ENCODE measurements around the gene MYZAP. TPM values are rescaled to one million over a fixed set of nuclear protein-coding genes. Genes with fewer than 3 reads are reported as not detected.

Gene MYZAP
- total and polyA plus RNA-seq, 9 of the 15 experiments (the other 6 are each of a cell fraction or from before 2014, with no cell fraction given): 0.03 TPM; not detected in 8

DNA sequence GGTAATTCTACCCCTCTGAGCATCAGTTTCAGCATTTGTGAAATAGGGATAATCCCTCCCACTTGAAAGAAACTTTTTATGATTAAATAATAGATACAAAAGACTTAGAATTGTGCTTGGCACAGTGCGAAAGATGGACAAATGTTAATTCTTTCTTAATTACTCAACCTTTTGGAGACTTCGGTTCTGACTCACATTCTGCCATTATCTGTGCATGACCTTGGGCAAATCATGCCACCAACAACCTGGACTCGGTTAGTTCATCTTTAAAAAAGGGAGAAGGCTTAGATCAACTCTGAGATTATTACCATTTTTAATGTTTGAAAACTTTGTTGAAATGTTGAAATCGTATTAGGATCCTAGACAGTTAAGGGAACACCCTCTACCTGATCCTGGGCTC lies 74.2 kb downstream of the MYZAP start:
- FAIRE-seq: no peak
- ATAC-seq: no peak
- H2AFZ ChIP-seq (ENCODE audit: low read depth, low read length): no peak overlapping the region
- H3K27ac ChIP-seq (ENCODE audit: extremely low read depth, low read depth, low read length): no peak overlapping the region
- no peaks in the 10 kb centered on the region for H4K20me1 ChIP-seq (replicated peaks; ENCODE audit: control insufficient read depth, insufficient read depth, low read length)
- TF ChIP-seq ZFP36 (IDR thresholded peaks at IDR 0.05; ENCODE audit: low read depth, low read length, partially characterized antibody) (no peak), EP300 (IDR thresholded peaks at IDR 0.05; ENCODE audit: low read length) (no peak), ETV1 (tag; conservative IDR thresholded peaks at IDR 0.05; ENCODE audit: low read depth) (no peak), ZNF324 (CRISPR knock-in tag; IDR thresholded peaks at IDR 0.05) (no peak), ZKSCAN3 (CRISPR knock-in tag; IDR thresholded peaks at IDR 0.05) (no peak), ZNF124 (CRISPR knock-in tag; IDR thresholded peaks at IDR 0.05) (no peak), NFIC (IDR thresholded peaks at IDR 0.05) (no peak), IFI16 (CRISPR knock-in tag; IDR thresholded peaks at IDR 0.05) (no peak), RB1 (IDR thresholded peaks at IDR 0.05; ENCODE audit: low read depth) (no peak), SRSF1 (IDR thresholded peaks at IDR 0.05; ENCODE audit: low read depth, low read length) (no peak)
- TF ChIP-seq, protein P1, sequence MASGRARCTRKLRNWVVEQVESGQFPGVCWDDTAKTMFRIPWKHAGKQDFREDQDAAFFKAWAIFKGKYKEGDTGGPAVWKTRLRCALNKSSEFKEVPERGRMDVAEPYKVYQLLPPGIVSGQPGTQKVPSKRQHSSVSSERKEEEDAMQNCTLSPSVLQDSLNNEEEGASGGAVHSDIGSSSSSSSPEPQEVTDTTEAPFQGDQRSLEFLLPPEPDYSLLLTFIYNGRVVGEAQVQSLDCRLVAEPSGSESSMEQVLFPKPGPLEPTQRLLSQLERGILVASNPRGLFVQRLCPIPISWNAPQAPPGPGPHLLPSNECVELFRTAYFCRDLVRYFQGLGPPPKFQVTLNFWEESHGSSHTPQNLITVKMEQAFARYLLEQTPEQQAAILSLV (tag; IDR thresholded peaks at IDR 0.05): no peak
- H3K27me3 ChIP-seq (ENCODE audit: control insufficient read depth in 2 of 2, insufficient read depth in 2 of 2, low read length in 2 of 2): peaks cover 6 to 12% of the 10 kb centered on the region in 2 experiments; a peak in 4 of 5 replicates
- H3K9me1 ChIP-seq (ENCODE audit: control insufficient read depth, insufficient read depth, low read length): no peaks in the 10 kb centered on the region
- no peak overlapping the region for H3K4me2 ChIP-seq (ENCODE audit: insufficient read depth, low read length)
- no peaks in the 10 kb centered on the region for H3K79me2 ChIP-seq (ENCODE audit: control insufficient read depth, insufficient read depth, low read length)
- BruUV-seq (replicated peaks): no TSS peak
- no peaks in the 10 kb centered on the region for H3K36me3 ChIP-seq (ENCODE audit: control insufficient read depth, insufficient read depth, low read length)
- no peak overlapping the region for H3K4me3 ChIP-seq
- intact Hi-C loops (cut with micrococcal nuclease) (loop anchor here (10.0 kb wide), 1 partner anchor 399 kb away; the partner anchor contains the start of gene ALDH1A2), in situ Hi-C loops (cut with MboI) (no loop called here)
- ChIA-PET CTCF (ENCODE audit: low intra/inter-chr PET ratio) (no interaction called here), POLR2A (interaction anchor here (0.6 to 2.1 kb wide), 2 partner anchors 10 to 120 kb away, joined by 3 to 14 read pairs; no protein-coding TSS in a partner anchor)
- H3K9ac ChIP-seq (ENCODE audit: insufficient read depth in 1 of 2, low read depth in 2 of 2, low read length in 2 of 2): no peak overlapping the region
- H3K9me3 ChIP-seq (replicated peaks; ENCODE audit: control insufficient read depth, insufficient read depth, low read depth, low read length): no peaks in the 10 kb centered on the region
- 2% methylated on average over 4 of the region's 4 CpGs for WGBS (ENCODE audit: insufficient coverage, low coverage, missing lambda C conversion rate)
- no peaks in the 10 kb centered on the region for H3K4me1 ChIP-seq (replicated peaks in 1 of 2; ENCODE audit: control insufficient read depth in 2 of 2, insufficient read depth in 2 of 2, low read length in 2 of 2)
- DNase-seq (ENCODE audit: extremely low read depth in 1 of 4, low spot score in 3 of 4): no peak
